ENCODE results near the gene HK3.

The HK3 gene

GRCh38 chr5:176901260-176902101, 2.3 kb upstream of the HK3 start:
- DNase-seq, result no peak

GRCh38 chr5:176900780-176901204, 1.6 kb upstream of the HK3 start:
- DNase-seq, result no peak

DNA sequence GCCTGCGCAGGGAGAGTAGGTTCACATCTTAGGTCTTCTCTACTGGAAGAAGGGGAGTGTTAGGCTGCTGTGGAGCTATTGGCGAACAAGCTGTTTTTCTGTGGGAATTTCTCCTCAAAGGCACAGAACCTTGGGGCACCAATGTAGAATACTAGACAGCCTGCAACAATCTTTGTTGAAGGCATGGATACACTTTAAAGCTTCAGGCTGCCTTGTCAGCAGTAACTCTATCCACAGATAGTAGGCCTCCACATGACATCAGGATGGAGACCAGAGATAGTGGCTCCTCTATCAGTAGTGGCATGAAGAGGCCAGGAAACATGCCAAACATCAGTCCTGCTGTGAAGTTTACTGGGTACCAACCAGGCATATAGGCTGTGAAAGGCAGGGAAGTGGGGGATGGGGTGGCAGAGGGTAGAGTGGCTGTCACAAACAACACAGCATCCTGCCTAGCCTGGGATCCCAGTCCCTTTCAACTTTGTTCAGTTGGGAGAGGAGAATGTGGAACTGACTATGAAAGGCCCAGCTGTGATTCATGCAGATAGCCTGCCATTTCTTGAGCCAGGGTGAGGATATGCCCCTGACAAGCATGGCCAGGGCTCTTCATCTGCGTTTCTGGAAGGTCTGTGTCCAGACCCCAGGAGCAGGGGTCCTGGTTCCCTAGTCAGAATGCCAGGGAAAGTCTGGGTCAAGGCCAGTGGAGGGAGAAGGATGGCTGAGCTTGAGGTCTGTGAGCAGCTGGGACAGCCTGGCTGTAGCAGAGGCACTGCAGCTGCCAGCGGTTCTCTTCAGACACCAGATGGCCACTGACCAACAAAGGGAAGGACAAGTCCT, 1.0 kb upstream of the HK3 start:
- no peak for DNase-seq

GRCh38 chr5:176897263-176897662, 1.9 kb downstream of the HK3 start:
- DNase-seq, result no peak

DNA sequence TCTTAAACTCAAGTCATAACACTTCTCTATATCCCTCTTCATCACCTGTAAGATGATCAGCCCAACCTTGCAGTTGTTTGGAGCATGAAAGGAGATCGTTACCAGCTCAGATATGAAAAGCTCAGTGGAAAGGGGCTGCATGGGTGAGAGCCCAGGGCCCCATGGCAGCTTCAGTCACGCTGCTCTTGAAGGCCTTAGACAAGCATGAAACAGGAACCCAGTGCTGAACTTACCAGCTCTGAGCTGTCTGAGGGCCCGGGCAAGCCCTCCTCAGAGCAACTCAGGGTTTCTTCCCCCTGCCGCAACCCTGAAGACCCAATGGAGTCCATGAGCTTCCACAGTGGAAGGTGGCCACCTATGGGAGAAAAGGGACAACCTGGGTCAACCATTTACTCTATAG, 3.3 kb downstream of the HK3 start:
- DNase-seq, result no peak

DNA sequence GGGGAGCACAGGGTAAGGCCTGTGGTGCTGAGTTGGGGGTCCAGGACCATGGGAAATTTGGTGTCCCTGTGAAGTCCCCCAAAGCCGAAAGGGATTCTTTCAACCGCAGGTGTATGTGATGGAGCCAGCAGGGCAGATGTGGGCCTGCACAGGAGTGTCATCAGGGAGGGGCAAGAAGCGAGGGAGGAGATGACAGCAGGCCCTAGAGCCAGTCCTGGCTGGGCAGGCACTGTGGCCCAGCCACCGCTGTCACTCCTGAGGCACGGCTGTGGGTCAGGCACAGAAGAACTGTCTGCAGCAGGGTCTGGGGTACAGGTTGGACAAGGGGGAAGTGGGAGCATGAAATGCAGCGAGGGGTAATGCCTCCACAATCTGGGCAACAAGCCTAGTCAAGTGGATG, 4.8 kb downstream of the HK3 start:
- DNase-seq, result no peak

DNA sequence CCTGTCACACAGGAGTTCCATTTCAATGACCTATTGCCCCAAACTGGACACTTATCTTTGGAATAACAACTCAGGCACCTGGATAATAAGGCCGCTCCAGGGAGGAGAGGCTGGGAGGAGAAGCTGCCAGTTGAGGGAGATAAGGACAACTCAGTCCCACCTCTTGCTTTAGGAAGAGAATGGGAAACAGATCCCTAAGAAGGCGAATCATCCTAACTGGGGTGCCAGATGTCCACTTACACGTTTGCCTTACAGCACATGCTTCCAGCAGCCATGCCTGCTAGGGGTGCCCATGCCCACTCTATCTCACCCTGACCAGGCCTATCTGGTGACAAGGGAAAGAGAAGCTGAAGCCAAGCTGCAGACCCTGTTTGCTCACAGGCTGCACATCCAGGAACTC, 6.5 kb downstream of the HK3 start:
- DNase-seq, result no peak

GRCh38 chr5:176891331-176891958, 7.7 kb downstream of the HK3 start:
- DNase-seq, result no peak

- no peak for DNase-seq
Observed at GRCh38 chr5:176890455-176891330, 8.5 kb downstream of the HK3 start.

DNA sequence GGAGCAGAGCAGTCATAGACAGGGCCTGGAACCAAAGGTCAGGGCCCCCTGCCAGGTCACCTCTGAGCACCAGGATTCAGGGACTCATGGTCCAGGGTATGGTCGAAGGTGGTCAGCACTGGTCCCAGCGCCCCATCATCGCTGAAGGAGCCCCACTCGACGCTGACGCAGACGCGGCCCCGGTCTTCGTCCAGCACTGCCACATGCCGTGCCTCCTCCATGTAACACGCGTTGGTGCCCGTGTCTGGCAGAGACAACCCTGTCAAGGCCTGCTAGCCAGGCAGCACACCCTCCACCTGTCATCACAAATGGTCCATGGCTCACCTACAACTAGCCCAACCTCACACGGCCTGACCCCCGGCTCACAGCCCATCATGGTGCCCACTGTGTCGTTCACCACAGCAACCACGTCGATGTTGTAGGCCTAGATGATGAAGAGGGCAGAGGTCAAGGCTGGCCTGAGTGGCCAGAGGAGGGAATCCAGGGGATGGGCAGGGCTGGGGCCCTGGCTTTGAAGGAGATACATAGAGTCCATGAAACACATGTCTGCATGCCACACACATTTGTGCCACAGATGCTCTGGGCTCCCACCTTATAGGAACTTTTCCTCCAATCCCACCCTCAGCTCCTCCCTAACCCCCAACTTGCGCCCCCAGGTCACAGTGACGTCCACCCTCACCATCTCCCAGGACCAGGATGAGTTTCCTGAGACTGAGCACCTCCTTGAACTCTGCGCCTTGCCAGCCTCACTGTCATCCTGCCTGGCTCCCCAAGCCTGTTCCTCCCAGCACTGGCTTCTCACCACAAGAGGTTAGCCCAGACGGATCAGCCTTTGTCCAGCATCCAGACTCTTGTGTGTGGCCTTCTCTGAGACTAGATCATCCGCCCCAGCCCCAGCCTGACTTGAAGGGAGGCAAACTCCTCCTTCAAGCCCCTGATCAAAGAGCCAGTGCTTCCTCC, 9.5 kb downstream of the HK3 start:
- no peak for DNase-seq

DNA sequence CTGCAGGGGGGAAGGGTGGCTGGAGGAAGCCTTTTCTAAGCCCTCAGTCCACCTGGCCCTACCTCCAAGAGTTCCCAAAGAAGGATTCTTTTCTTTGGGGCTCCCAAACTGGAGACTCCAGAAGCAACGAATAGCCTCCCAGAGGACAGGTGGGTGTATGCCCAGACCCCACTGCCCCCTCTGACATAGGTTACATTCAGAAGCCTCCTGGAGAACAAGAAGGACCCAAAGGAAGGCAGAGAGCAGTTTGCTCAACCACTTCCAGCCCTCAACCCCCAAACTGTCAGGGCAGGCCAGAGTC, 10.3 kb downstream of the HK3 start:
- no peak for DNase-seq

DNA sequence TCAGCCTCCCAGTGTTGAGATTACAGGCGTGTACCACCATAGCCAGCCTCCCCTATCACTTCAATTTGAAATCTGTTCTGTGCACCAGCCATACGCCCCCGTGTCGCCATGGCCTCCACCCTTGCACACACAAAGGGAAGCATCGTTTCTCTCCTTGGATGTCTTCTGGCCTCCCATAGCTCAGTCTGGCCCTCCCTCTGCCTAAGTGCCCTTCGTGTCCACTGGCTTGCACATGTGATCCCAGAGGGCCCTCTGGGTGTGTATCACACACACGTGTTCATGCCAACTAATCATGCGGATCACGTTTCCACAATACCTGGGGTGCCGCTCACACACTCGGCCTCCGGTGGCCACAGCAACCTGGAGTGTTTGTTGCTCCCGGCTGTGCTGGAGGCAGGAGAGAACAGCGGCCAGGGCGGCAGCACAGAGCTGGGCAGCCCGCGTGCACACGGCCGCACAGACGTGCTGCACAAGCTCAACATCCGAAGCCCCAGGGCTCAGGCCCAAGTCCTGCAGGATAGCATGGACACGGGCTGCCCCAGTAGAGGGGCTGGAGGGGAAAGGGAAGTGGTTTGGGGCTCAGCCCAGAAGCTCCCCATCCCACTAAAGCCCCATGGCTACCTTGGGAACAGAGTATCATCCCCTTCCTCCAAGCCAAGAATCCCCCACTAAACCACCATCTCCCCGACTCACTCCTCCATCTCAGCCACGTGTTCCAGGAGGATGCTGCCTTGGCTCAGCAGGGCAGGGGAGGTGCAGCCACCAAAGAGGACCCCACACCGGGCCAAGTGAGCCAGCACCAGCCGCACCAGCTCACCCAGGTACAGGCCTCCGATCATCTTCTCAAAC, 10.9 kb downstream of the HK3 start:
- no peak for DNase-seq

GRCh38 chr5:176887252-176887849, 11.8 kb downstream of the HK3 start:
- DNase-seq, result no peak

- DNase-seq, result no peak
Observed at GRCh38 chr5:176886336-176887251, 12.6 kb downstream of the HK3 start.

- no peak for DNase-seq
Observed at GRCh38 chr5:176884571-176884890, 14.6 kb downstream of the HK3 start.

DNA sequence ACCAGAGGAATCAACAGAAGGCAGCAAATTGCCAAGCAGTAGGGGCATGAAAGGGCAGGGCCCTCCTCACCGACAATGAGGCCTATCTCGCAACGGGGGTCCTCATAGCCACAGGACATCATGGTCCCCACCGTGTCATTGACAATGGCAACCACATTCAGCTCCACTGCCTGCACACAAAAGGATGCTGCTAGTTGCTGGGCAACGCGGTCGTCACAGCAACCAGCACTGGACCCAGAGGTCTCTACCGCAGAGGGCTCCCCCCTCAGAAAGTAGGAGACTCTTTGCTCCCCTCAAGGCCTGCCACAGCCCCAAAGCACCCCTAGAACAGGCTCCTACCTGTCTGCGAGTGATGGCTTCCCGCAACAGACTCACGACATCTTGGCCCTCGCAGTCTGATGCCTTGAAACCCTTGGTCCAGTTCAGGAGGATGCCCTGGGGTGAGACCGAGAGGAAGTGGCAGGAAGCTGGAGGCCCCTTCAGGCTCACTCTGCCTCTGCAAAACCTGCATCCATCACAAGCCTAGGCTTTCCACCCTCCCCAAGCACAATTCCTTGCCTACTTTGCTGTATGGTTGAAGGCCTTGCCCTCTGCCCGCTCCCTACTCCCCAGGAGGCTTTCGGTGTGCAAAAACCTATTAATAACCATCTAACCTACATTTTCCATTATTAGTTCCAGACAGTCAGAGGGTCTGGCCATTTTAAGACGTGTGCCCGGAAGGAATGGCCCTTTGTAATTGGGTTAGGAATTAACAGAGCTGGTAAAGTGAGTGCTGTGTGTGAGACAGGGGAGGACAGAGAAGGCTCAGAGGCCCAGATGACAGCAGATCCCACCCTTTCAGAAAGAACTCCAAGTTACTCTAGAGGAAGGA, 15.2 kb downstream of the HK3 start:
- peak; percentile 14 for DNase-seq

- no peak for DNase-seq
Observed at GRCh38 chr5:176882567-176882903, 16.6 kb downstream of the HK3 start.

DNA sequence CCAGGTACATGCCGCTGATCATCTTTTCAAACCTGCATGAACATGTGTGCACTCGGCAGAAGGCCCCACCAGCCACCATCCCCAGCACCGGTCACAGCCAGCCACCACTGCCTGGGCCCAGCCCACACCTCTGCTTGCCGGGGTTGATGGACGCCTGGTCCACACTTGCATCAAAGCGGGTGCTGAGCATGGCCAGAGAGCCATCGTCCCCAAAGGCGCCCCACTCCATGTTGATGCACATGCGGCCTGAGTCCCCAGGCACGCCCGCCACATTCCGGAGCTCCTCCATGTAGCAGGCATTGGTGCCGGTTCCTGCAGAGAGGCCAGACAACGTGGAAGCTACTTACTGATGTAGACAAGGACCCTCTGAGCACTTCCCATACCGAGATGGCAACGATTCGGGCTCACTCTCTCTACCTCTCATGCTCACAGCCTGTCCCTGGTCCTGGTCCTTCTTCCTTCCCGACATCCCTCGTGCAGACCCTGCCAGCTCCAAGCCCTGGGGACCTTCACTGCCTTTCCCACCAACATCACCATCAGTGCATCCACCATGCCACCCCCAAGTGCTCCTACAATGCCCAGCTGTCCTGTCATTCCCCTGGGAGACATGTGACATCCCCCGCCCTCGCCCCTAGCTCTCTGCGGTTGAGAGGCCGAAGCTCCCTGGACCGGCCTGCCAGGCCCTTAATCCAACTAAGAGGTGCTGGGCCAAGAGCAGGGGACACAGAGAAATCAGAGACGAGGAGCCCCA, 17.2 kb downstream of the HK3 start:
- DNase-seq, result no peak

Measured in NCI-H2227 treated with DMSO at 0.1 percent for 48 hours (cell line).